ENCODE results near the gene NCOA6.

NCOA6 gene

GRCh38 chr20:34683667-34684066, 141.8 kb downstream of the NCOA6 start:
- DNase-seq: no peak
- no peaks in the 10 kb centered on the region for H3K9me3 Mint-ChIP-seq
- no peak for ATAC-seq

GRCh38 chr20:34680586-34681175, 144.8 kb downstream of the NCOA6 start:
- Mint-ChIP-seq H3K27ac (peak overlapping the region; percentile 77 to 95), H3K4me3 (peak overlapping the region in 1 of 2 donors; percentile 26), H3K4me1 (peaks cover 23% of the 10 kb centered on the region), H3K27me3 (no peaks in the 10 kb centered on the region), H3K9me3 (no peaks in the 10 kb centered on the region)
- DNase-seq (no peak), ATAC-seq (peak; percentile 21)

More at GRCh38 chr20:34683667-34684066, 141.8 kb downstream of the NCOA6 start:
- Mint-ChIP-seq H3K27ac (peak overlapping the region in 1 of 2 donors; percentile 49), H3K4me1 (peaks cover 12% of the 10 kb centered on the region), H3K27me3 (no peaks in the 10 kb centered on the region), H3K4me3 (no peak overlapping the region)

GRCh38 chr20:34676642-34677373, 148.6 kb downstream of the NCOA6 start, which contains the start of gene PIGU:
Gene PIGU, minus strand, starts transcription at chr20:34677092. Its CDS starts 7 bp downstream, at chr20:34677085.
- Mint-ChIP-seq H3K27me3 (no peaks in the 10 kb centered on the region), H3K4me3 (peak within 1 kb of the TSS; percentile 93), H3K9me3 (no peaks in the 10 kb centered on the region), H3K4me1 (peaks cover 32% of the 10 kb centered on the region), H3K27ac (peak within 1 kb of the TSS; percentile 97)
- peak; percentile 95 to 97 for DNase-seq
- ATAC-seq: peak; percentile 98

GRCh38 chr20:34675993-34676641, 149.3 kb downstream of the NCOA6 start:
- peaks cover 32% of the 10 kb centered on the region for H3K4me1 Mint-ChIP-seq
- H3K27ac Mint-ChIP-seq: peak overlapping the region; percentile 87 to 93
- no peaks in the 10 kb centered on the region for H3K9me3 Mint-ChIP-seq
- no peaks in the 10 kb centered on the region for H3K27me3 Mint-ChIP-seq
- peak overlapping the region; percentile 93 for H3K4me3 Mint-ChIP-seq
- no peak for DNase-seq
- no peak for ATAC-seq

GRCh38 chr20:34675561-34675960, 149.9 kb downstream of the NCOA6 start:
- ATAC-seq (no peak), DNase-seq (no peak)
- Mint-ChIP-seq H3K4me3 (no peak overlapping the region), H3K4me1 (peaks cover 27% of the 10 kb centered on the region), H3K27ac (no peak overlapping the region), H3K9me3 (no peaks in the 10 kb centered on the region), H3K27me3 (no peaks in the 10 kb centered on the region)

- Mint-ChIP-seq H3K27me3 (no peaks in the 10 kb centered on the region), H3K27ac (no peak overlapping the region), H3K4me3 (no peak overlapping the region), H3K9me3 (no peaks in the 10 kb centered on the region), H3K4me1 (peaks cover 20% of the 10 kb centered on the region)
- DNase-seq: no peak
- no peak for ATAC-seq
These were observed 152.0 kb downstream of the NCOA6 start for GRCh38 chr20:34673412-34673811.

- no peaks in the 10 kb centered on the region for H3K4me1 Mint-ChIP-seq
- H3K4me3 Mint-ChIP-seq: no peak overlapping the region
- no peak for DNase-seq
- H3K27me3 Mint-ChIP-seq: no peaks in the 10 kb centered on the region
- no peak overlapping the region for H3K27ac Mint-ChIP-seq
- ATAC-seq: no peak
- H3K9me3 Mint-ChIP-seq: no peaks in the 10 kb centered on the region
These were observed 156.4 kb downstream of the NCOA6 start for GRCh38 chr20:34669094-34669493.

Data from stimulated activated naive CD8-positive, alpha-beta T cell treated with anti-CD3 and anti-CD28 coated beads, Interleukin-15, amount 100 ng/mL, for 72 hours (primary cell).